ENCODE results near the gene CD1C.
"Not testable (repeated sequence)": the region's sequence is repeated elsewhere in the genome, so short reads cannot be mapped to it uniquely, and the experiment has no call there.

GRCh38 chr1:158336413-158336812, 46.7 kb downstream of the CD1C start:
- TF ChIP-seq CTCF, POLR2A (IDR thresholded peaks at IDR 0.05): not testable (repeated sequence)
